ENCODE measurements around the gene NAA50.

DNA sequence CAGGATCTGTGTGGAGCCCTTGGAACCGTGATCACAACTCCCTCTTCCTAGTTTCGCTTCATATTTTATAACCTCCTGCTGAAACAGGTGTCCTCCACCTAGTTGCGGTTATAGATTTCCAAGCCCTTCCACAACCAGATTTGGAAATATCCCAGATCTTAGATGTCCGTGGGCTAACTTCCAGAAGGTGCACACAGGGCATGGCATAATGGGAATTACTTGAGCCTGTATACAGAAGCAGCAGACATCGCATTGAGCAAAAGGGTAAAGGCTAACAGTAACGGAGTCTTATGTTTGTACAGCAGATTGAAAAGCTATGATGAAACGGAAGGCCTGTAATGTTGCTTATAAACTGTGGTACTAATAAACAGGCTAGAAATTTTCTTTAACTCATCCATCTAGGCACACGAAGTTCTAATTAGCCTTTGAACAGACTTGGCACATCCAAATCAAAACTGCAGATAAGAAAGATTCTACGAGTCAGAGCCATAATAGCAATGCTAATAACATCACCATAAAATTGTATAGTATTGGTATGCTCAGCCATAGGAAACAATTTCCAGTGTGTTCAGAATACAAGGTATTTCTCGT is 48.5 kb downstream of the NAA50 start:
- TF ChIP-seq, protein P1, sequence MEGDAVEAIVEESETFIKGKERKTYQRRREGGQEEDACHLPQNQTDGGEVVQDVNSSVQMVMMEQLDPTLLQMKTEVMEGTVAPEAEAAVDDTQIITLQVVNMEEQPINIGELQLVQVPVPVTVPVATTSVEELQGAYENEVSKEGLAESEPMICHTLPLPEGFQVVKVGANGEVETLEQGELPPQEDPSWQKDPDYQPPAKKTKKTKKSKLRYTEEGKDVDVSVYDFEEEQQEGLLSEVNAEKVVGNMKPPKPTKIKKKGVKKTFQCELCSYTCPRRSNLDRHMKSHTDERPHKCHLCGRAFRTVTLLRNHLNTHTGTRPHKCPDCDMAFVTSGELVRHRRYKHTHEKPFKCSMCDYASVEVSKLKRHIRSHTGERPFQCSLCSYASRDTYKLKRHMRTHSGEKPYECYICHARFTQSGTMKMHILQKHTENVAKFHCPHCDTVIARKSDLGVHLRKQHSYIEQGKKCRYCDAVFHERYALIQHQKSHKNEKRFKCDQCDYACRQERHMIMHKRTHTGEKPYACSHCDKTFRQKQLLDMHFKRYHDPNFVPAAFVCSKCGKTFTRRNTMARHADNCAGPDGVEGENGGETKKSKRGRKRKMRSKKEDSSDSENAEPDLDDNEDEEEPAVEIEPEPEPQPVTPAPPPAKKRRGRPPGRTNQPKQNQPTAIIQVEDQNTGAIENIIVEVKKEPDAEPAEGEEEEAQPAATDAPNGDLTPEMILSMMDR (IDR thresholded peaks at IDR 0.05): no peak
- no peak for TF ChIP-seq POLR2A (IDR thresholded peaks at IDR 0.05)
